Dermis microvascular lymphatic vessel endothelial cell (primary cell): ENCODE results near the gene CRIP1. TPM values are rescaled to one million over a fixed set of nuclear protein-coding genes. Genes with fewer than 3 reads are reported as not detected.

Experiments
- DNase-seq, 2 donors: peaks; one replicate each; pipeline versions ENCODE4 v3.0.0 to v3.0.0-alpha.2; 2010; ENCODE audit warnings: low read depth in 2 of 2
- total RNA-seq: library from RNA; depleted of rRNA; stranded (reverse); fragments of >200 nt; gene quantifications from 2 replicates; pipeline ENCODE4 v1.2.1, GENCODE V29; 2014

The CRIP1 gene
- total RNA-seq, 1 donor from 2014 or later, result 0.90 TPM

DNA sequence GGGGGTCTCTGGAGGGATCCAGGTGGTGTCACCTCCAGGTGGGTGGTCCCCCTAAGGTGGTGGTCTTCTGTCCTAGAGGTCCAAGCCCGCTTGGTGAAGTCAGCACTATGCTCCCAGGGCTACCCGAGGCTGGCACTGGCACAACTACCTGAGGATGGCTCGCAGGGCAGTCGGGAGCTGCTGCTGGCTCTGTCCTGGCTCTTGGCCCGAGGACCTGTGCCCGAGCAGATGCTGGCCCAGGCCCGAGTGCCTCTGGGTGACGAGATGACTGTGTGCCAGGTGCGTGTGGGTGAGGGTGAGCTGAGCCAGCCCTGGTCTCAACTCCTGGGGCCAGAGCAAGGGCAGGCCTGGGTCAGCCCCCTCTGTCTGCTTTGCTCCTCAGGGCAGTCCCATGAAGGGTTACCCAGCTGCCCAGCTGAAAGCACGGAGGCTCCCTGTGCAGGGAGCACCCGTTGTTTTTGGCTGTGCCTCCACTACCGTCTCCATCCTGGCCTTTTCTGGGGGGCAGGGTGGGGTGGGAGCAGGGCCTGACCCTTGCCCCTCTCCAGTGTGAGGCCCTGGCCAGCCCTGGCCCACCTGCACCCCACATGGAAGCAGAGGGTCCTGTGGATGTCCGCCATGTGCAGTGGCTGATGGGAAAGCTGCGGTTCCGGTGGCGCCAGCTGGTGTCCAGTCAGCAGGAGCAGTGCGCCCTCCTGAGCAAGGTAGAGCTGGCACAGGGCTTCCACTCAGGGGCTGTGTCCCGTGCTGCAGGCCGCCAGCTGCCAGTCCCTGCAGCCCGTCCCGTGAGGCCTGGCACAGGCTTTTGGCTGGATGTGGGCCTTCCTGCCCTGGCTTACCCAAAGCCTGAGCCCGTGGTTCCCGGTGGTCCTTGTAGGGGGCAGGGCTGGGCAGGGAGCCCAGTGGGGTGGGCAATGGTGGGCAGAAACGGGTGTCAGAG is 5.6 kb downstream of the CRIP1 start:
- no peak for DNase-seq

DNA sequence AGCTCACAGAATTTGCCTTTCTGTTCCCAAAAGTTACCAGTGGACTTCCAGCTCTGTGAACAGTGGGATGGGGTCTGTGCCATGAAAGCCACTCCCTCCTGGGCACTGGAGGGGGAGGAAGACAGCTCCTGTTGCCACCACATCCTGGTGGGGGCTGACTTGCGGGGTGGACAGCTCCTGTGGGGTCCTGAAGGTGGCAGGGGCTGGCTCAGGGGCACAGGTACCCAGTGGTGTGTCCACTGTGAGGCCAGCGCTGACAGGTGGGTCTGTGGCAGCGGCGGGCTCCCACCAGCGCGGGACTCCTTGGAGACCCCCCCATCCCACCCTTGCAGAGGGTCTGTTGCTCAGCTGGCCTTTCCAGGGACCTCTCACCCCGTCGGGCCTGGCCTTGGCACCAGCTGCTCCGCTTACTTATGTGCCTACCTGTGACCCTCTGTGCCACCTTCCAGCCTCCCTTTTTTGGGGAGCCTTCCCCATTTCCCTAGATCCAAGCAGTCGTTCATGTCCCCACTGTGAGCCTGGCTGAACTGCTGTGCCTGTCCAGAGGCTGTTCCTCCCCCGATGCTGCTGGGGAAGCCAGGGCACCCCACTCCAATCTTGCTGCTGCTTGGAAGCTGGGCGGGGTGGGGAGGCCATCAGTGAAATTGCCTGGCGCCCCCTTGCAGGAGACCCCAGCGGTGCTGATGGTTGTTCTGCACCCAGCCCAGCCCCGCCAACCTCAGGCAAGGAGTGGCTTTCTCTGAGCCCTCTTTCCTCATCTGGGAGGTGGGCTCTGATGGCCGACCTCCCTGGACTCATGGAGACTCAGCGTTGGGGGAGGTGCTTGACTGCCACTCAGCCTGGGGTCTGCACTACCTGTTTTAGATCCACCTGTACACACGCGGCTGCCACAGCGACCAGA is 6.5 kb downstream of the CRIP1 start:
- DNase-seq, result no peak

DNA sequence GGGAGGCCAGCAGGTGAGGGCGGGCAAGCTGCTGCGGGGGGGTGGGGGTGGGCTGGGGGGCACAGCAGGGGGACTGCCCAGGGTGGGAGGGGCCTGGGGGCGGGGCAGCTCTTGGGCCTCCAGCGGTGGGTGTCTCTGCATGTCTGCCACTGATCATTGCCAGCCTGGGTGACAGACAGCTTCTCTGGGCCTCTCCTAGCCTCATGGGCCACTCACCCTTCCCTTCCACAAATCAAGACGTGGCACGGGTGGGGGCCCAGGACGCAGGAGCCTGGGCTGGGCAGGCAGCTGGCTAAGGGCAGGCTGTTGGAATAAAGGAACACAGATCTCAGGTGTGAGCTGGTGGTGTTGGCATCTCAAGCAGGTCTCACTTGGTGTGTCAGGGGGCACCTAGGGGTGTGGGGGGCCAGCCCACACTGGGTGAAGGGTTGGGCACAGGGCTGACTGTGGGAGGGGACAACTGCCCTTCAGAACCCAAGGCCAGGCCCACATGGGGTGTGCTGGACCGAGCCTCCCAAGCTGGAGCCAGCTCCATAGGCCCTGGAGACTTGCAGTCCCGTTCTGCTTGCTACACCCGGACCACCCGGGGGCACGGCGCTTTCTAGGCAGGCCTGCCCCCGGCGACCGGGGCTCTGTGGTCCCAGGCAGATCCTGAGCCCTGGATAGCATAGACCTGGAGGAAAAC is 7.4 kb downstream of the CRIP1 start:
- no peak for DNase-seq

DNA sequence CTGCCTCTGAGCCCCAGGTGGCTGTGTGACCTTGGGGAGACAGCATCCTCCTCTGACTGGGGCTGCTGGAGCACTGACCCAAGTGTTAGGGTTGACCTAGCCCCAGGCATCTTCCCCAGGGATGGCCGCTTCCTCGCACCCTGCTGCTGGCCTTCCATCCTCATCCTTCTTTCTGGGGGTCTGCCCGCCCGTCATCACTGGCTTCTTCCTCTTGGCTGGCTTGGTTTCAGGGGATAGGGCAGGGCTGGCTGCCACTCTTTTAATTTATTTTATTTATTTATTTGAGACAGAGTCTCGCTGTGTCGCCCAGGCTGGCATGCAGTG is 7.9 kb downstream of the CRIP1 start:
- DNase-seq, result no peak

DNA sequence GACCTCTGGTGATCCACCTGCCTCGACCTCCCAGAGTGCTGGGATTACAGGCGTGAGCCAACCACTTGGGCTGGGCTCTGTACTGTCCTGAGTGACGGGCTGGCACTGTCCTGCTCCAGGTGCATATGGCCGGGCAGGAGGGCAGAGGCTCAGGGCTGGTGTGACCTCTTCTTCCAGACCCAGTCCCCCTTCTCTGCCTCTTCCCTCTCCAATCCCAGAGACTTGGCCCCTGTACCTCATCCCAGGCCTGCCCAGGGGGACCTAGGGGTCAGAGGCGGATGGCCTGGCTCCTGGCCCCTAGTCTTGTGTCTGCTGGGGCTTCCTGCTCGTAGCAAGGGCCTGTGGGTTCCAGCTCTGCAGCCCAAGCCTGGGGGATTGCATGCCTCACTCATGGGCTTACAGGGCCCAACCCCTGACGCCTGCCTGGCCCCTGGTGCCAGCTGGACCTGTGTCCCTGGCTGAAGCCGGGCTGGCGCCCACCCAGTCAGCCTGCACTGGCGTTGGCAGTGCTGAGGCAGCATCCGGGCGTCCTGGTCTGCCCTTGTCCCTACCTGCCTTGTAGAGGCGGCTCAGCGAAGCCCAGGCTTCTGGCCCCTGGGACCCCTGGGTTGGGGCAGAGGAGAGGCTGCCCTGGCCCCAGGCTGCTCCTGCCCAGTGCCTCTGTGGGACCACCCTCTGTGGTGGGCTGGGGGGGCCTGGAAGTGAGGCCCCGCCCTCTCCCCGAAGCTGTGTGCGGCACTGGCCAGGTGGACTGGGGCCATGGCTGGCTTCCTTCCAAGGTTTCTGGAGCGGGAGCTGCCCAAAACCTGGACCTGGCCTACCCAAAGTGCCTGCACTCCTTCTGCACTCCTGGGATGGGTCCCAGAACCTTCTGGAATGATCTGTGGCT is 8.7 kb downstream of the CRIP1 start:
- DNase-seq, result no peak

DNA sequence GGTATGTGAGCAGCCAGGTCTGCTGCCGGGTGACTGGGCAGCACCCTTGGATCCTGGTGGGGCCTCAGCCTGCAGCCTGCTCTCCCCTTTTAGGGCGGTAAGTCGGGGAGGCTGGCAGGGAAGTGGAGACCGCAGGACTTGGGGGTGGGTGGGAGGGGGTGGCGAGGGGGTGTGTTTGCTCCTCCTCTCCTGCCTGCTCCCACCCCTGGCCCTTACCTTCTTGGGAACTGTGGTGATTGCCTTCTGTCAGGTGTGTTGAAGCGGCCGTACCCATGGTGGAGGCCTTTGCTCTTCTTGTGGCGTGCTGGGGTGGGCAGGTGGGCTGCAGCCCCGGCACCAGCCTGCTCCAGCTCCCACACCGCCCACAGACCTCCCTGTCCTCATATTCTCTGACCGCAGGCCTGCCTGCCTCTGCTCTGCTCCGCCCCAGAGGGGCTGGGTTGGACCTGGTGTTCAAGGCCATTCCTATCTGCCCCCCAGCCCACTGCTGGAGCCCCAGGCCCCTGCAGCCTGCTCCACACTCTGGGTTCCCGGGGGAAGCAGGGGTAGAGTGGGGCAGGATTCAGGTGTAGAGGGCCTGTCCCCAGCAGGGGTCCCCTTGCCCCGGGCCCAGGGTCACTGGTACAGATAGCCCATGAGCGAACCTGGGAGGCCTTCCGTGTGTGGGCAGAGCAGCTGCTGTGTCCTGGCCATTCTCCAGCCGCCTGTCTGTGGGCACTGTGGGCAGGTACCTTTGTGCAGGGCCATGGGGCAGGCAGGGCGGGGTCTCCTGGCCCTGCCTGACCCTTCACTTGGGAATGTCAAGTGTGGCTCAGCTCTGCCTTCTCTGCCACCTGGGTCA is 9.5 kb downstream of the CRIP1 start:
- DNase-seq, result no peak

DNA sequence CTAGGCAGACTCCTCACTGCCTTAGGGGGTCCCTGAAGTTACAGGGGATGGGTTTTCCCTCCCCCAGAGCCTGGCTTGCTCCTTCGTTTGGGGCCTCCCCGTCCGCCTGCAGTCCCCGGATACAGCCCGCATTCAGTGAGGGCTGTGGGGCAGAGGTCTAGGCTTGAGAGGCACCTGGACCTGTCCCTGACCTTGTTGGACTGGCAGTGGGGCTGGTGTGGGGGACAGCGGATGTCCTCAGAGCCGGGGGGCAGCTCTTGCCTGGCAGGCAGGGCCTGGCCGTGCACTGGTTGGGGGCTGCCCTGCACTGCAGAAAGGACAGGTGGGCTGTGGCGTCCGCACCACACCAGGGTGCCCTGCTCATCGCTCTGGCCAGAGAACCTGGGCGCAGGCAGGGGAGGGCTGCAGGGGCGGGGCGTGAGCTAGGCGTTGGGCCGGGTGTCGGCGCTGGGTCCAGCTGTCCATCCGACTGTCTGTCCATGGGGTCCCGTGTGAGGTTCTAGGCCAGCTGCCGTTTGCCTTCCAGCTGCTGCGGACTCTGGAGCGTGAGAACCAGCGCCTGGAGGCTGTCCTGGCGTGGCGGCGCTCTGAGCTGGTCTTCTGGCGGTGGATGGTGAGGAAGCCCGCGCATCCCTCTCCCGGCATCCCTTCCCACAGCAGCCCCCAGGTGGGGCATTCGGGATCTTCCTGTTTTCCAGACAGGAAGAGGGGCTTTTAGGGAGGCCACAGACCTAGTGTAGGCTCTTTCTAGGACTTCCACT is 10.3 kb downstream of the CRIP1 start:
- no peak for DNase-seq

DNA sequence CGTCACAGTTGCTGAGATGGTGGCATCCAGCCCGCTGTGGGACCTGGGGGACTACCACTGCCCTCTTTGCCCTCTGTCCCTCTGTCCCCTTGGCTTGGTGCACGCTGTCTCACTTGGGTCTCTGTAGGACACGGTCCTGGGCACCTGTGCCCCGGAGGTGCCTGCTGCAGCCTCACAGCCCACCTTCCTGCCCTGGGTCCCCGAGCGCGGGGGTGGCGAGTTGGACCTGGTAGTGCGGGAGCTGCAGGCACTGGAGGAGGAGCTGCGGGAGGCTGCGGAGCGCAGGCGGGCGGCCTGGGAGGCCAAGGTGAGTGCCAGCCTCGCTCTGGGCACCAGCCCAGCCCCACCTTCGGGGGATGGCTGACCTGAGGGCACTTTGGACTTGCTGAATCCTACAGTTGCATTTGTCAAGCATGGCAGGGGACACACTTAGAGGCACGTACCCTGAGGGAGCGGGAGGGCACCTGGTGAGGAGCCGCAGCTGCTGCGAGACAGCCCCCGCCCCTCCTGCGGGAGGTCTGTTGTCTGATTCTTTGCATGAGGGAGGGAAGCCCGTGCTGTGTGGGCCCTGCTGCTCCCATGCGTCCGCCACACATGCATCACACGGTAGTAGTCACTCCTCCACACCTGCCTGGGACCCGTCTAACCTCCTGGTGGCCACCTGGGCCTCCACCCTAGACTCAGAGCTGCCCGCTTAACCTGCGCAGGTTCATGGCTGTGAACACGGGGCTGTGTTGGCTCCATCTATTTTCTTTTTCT is 11.2 kb downstream of the CRIP1 start:
- DNase-seq, result no peak

DNA sequence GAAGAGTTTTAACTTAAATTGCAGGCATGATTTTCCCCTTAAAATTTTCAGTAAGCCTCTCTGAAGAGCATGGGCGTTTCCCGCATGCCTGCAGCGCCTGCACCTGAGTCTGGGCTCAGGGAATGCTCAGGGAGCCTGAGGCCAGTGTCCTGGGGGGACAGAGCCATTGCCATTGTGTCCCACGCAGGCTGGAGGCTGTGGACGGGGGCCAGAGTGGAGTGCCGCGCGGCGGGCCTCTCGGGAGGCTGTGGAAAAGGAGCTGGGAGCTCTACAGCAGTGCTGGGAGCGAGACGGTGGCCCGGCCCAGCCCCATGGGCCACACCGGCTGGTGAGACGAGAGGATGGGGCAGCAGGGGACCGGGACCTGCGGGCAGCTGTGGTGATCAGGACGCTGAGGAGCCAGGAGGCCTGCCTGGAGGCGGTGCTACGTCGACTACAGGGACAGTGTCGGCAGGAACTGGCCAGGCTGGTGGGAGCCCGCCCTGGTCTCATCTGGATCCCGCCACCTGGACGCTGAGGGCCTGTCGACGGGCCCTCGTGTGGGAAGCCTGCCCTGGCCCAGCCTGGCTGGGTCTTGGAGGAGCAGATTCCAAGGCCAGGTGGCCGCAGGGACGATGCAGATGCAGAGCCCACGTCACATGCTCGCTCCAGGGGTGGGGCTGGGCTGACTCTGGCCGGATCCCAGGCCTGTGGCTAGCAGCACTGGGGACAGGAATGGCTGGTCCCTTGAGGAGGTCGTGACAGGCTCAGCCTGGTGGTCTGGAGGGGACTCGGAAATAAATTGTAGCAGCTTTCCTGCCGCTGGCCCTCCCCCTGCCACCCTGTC is 12.0 kb downstream of the CRIP1 start:
- no peak for DNase-seq

DNA sequence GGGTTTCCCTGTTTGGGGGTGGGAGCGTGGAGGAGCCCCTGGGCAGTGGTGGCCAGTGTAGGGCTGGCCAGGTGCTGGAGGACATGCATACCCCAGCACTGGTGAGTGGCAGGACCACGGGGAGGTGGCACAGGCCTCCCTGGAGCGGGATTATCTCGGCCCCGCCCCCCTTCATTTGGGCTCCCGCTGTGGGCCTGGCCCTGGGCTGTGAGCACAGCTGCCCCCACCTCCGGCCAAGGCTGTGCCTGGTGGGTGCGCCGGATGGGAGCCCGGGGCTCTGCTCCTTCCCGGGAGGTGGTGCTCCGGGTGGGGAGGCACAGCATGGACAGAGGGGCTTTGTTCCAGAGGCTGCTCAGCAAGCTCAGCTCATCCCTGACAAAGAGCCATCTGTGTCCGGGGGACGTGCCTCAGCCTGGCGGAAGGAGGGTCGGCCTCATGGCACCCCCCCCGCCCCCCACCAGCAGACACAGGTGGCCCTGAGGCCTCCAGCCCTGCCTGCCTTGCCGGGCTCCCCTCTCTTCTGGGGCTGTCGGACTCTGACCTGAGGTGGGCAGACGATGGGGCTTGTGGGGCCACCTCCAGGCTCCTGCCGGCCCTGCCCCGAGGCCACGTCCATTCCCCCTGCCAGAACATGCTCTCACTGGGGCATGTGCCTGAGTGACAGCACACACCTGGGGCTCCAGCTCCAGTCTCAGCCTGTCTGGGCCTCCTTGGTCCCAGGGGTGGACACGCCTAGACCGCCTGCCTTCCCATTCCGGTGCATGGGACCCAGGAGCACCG is 12.8 kb downstream of the CRIP1 start:
- DNase-seq, result no peak

DNA sequence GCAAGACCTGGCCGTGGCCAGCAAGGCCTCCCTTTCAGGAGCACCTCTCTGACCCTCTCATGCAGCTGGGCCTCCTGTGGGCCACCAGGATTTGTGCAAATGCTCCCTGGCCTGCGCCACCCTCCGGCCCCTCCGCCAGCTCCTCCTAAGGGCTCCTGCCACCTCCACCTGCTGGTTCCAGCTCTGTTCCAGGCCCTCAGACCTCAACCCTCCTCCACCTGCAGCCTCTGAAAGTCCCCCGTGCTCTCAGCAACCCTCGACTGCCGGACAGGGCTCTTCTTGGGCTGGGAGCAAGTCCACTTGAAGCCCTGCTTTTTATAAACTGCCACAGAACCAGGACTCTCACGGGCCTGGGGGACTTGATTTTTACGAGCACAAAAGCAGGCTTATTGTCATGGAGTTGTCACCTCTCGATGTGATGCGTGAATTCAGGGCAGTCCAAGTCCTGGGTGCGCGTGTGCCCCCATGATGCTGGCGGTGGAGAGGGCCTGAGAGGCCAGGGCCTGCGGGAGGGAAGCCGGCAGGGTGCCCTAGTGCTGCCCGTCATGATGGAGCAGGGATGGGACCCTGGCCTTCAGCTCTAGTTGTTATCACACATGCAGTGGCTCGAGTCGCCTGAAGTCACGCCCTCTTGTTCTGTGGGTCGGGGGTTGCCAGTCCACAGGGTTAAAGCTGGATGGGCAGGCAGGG is 13.5 kb downstream of the CRIP1 start:
- DNase-seq, result no peak

DNA sequence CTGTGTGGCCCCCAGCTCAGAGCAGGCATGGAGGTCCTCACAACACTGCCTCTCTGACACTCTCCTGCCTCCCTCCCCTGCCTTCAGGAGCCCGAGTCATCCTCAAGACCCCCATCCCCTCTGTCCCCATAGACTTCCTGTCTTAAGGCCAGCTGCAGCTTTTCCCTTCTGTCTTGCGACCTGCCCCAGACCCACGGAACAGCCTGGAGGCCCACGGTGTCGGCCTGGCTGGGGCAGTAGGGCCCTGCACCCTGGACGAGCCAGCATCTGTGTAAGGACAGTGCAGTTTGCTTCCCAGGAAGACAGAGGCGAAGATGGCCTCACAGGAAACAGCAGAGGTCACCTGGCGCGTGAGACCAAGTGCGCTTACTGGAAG is 14.0 kb downstream of the CRIP1 start:
- DNase-seq, result no peak

DNA sequence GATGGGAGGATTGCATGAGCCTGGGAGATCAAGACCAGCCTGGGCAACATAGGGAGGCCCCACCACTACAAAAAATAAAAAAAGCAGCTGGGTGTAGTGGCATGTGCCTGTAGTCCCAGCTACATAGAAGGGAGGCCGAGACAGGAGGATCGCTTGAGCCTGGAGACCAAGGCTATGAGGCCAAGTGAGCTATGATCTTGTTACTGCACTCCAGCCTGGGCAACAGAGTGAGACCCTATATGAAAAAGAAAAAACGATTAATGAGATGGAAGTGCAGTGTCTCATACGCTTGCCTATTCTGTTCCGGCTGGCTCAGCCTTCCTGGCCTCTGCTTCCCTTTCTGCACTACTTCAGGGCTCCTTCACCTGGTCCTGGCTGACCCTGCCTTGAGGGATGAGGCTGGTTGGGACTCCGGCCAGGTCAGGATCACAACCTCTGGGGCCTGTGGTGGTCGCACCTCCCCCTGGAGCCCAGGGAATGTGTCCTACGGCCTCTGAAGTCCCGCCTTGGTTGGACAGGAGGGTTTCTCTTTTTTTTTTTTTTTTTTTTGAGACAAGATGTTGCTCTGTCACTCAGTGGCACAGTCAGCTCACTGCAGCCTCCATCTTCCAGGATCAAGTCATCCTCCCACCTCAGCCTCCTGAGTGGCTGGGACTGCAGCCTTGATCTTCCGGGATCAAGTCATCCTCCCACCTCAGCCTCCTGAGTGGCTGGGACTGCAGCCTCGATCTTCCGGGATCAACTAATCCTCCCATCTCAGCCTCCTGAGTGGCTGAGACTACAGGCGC is 15.0 kb downstream of the CRIP1 start:
- no peak for DNase-seq

DNA sequence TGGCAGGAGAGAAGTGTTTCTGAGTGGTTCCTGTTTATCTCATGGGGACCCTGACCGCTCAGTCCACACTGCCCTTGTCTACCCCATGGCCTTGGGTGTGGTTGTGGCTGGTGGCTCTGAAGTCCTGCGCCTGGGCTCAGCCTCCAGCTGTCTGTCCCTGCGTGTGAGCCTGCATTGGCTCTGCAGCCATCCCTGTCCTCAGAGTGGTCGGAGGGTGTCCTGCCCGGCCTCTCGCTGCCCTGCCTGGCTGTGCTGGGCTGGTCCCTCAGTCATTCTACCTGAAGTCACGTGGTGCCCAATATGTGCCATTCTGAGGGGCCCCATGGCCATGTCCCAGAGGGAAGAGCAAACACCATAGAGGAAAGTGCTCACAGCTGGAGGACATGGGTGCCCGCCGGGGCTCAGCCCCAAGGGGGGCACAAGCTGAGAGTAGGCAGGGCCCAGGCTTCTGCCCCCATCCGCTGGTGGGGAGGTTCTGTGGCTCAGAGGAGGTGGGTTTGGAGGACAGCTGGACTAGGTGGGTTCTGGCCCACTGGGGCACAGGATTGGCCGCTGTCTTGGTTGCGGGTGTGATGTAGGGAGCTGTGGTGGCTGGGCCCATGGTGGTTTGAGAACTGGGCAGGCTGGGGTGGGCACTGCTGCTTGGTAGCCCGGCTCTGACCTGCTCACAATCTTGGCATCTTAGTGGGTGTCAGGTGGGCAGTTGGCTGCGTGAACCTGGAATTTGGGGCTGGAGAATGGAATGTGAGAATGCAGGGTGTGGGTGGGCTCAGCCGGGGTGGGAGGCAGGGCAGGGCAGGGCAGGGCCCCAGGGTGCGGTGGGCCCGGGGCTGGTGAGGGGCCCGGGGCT is 16.0 kb downstream of the CRIP1 start:
- DNase-seq, result no peak

DNA sequence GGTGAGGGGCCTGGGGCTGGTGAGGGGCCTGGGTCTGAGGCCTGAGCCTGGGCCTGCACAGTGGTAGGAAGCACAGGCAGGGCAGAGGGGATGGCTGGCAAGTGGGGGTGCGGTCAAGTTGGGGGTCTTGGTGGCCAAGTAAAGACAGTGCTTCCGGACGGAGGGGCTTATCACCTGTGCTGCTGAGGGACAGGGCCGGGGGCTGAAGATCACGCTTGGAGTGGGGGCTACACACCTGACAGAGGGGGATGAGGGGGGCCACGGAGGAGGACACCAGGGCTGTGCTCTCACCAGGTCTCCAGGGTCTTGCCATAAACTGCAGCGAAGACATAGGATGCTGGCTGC is 16.6 kb downstream of the CRIP1 start:
- DNase-seq, result no peak
